ENCODE results near the gene AIFM2. TPM values are rescaled to one million over a fixed set of nuclear protein-coding genes. Genes with fewer than 3 reads are reported as not detected.

Gene AIFM2
- total and polyA plus RNA-seq, 4 donors, result 5.0 to 20.3 (median 9.7) TPM

- Histone ChIP-seq H3K27ac (ENCODE audit: low read depth in 1 of 2, low read length in 2 of 2) (no peak overlapping the region), H3K9ac (ENCODE audit: low read depth in 1 of 2, low read length in 2 of 2) (no peak overlapping the region), H3K36me3 (ENCODE audit: control insufficient read depth in 4 of 4, insufficient read depth in 3 of 4, low read depth in 1 of 4, low read length in 3 of 4) (no peaks in the 10 kb centered on the region), H3K4me3 (ENCODE audit: low read depth in 1 of 3, low read length in 3 of 3) (no peak overlapping the region), H3K4me1 (ENCODE audit: control insufficient read depth in 4 of 4, insufficient read depth in 4 of 4, low read length in 3 of 4) (no peaks in the 10 kb centered on the region), H3K27me3 (ENCODE audit: control insufficient read depth in 4 of 4, insufficient read depth in 4 of 4, low read length in 3 of 4) (no peaks in the 10 kb centered on the region), H3K9me3 (ENCODE audit: control insufficient read depth in 4 of 4, low read length in 3 of 4) (no peaks in the 10 kb centered on the region)
- 97% methylated on average over 5 of the region's 5 CpGs for WGBS
- no peak for DNase-seq (ENCODE audit: low spot score)
- TF ChIP-seq HNF4G (IDR thresholded peaks at IDR 0.05), result no peak
- TF ChIP-seq GABPA (IDR thresholded peaks at IDR 0.05 in 1 of 2, conservative IDR thresholded peaks at IDR 0.05 in 1 of 2), result no peak
- TF ChIP-seq YY1 (IDR thresholded peaks at IDR 0.05), result no peak
- TF ChIP-seq NR2F2 (IDR thresholded peaks at IDR 0.05), result no peak
- no peak for TF ChIP-seq FOXA2 (IDR thresholded peaks at IDR 0.05)
- TF ChIP-seq, protein P1, sequence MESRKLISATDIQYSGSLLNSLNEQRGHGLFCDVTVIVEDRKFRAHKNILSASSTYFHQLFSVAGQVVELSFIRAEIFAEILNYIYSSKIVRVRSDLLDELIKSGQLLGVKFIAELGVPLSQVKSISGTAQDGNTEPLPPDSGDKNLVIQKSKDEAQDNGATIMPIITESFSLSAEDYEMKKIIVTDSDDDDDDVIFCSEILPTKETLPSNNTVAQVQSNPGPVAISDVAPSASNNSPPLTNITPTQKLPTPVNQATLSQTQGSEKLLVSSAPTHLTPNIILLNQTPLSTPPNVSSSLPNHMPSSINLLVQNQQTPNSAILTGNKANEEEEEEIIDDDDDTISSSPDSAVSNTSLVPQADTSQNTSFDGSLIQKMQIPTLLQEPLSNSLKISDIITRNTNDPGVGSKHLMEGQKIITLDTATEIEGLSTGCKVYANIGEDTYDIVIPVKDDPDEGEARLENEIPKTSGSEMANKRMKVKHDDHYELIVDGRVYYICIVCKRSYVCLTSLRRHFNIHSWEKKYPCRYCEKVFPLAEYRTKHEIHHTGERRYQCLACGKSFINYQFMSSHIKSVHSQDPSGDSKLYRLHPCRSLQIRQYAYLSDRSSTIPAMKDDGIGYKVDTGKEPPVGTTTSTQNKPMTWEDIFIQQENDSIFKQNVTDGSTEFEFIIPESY (IDR thresholded peaks at IDR 0.05), result no peak
- TF ChIP-seq SP1 (IDR thresholded peaks at IDR 0.05), result no peak
- no peak for TF ChIP-seq REST (IDR thresholded peaks at IDR 0.05)
- no peak for TF ChIP-seq RXRA (IDR thresholded peaks at IDR 0.05)
- no peak for TF ChIP-seq EGR1 (IDR thresholded peaks at IDR 0.05; ENCODE audit: low read depth in 2 of 2)
- no peak for TF ChIP-seq FOXA1 (IDR thresholded peaks at IDR 0.05)
- no peak for TF ChIP-seq HNF4A (conservative IDR thresholded peaks at IDR 0.05)
Observed at GRCh38 chr10:70078329-70078728, 54.3 kb downstream of the AIFM2 start.

DNA sequence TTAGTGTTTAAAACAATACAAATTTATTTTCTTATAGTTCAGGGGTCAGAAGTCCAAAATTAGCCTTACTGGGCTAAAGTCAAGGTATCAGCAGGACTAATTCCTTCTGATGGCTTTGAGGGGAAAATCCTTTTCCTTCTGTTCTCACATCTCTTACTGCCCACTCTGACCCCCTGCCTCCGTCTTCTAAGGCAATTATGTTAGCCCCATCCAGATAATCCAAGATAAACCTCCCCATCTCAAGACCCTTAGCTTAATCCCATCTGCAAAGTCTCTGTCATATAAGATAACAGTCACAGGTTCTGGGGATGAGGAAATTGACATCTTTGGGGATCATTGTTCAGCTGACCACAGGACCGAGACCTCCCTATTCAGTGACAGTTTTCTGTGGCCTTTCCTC, 57.7 kb downstream of the AIFM2 start:
- no peaks in the 10 kb centered on the region for H3K9me3 ChIP-seq (ENCODE audit: control insufficient read depth in 4 of 4, low read length in 3 of 4)
- TF ChIP-seq CTCF (IDR thresholded peaks at IDR 0.05; ENCODE audit: low read depth, low read length, missing input control) (no peak), SP1 (IDR thresholded peaks at IDR 0.05) (no peak), FOXA2 (IDR thresholded peaks at IDR 0.05) (no peak), NR2F2 (IDR thresholded peaks at IDR 0.05) (no peak), TAF1 (conservative IDR thresholded peaks at IDR 0.05) (no peak), REST (IDR thresholded peaks at IDR 0.05) (no peak), HNF4A (conservative IDR thresholded peaks at IDR 0.05) (no peak), EGR1 (IDR thresholded peaks at IDR 0.05; ENCODE audit: low read depth in 2 of 2) (no peak), RXRA (IDR thresholded peaks at IDR 0.05) (no peak), RAD21 (IDR thresholded peaks at IDR 0.05) (no peak), HNF4G (IDR thresholded peaks at IDR 0.05) (no peak), YY1 (IDR thresholded peaks at IDR 0.05) (no peak), JUND (IDR thresholded peaks at IDR 0.05) (no peak), GABPA (IDR thresholded peaks at IDR 0.05 in 1 of 2, conservative IDR thresholded peaks at IDR 0.05 in 1 of 2) (no peak), FOXA1 (IDR thresholded peaks at IDR 0.05) (no peak), ATF3 (IDR thresholded peaks at IDR 0.05) (no peak)
- TF ChIP-seq, protein P1 (IDR thresholded peaks at IDR 0.05), result no peak
- TF ChIP-seq, protein P2, sequence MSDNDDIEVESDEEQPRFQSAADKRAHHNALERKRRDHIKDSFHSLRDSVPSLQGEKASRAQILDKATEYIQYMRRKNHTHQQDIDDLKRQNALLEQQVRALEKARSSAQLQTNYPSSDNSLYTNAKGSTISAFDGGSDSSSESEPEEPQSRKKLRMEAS (IDR thresholded peaks at IDR 0.05), result no peak
- H3K9ac ChIP-seq (ENCODE audit: low read depth in 1 of 2, low read length in 2 of 2), result no peak overlapping the region
- no peak overlapping the region for H3K27ac ChIP-seq (ENCODE audit: low read depth in 1 of 2, low read length in 2 of 2)
- no peak overlapping the region for H3K4me3 ChIP-seq (ENCODE audit: low read depth in 1 of 3, low read length in 3 of 3)
- no peaks in the 10 kb centered on the region for H3K4me1 ChIP-seq (ENCODE audit: control insufficient read depth in 4 of 4, insufficient read depth in 4 of 4, low read length in 3 of 4)
- no peaks in the 10 kb centered on the region for H3K27me3 ChIP-seq (ENCODE audit: control insufficient read depth in 4 of 4, insufficient read depth in 4 of 4, low read length in 3 of 4)
- DNase-seq (ENCODE audit: low spot score), result no peak
- H3K36me3 ChIP-seq (ENCODE audit: control insufficient read depth in 4 of 4, insufficient read depth in 3 of 4, low read depth in 1 of 4, low read length in 3 of 4), result no peaks in the 10 kb centered on the region
- WGBS, result 93% methylated on average over 2 of the region's 2 CpGs

Measured in liver (tissue), 9 donors.